ENCODE data around the gene NFE2L1. TPM values are rescaled to one million over a fixed set of nuclear protein-coding genes. Genes with fewer than 3 reads are reported as not detected.
A peak's percentile ranks its signal among the peaks of the same experiment; 100 is the strongest.

The NFE2L1 gene
- total RNA-seq, 1 experiment from 2014 or later, result 48.7 TPM

DNA sequence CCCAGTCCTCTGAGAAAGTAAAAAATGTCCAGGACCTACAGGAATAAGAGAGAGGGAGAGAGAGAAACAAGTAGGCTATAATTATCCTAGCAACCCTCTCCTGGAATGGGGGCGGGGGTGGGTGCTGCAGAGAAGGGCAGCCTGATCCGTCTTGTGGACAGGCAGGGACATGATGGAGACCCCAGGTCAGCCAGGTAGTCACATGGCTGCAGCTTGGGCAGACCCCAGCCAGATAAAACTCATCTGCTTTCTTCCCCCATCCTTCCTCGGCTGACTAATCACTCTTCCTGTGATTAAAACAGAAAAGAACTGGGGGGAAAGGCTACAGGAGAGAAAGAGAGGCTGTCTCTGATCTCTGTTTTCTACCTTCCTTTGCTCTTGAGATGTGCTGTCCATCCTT, 43.2 kb upstream of the NFE2L1 start:
- Histone ChIP-seq H3K9ac (ENCODE audit: low read length) (0 out of 2 replicates have a peak overlapping the region, but pooled peaks have one; percentile 10), H3K4me3 (ENCODE audit: low read length) (no peak overlapping the region), H3K27me3 (ENCODE audit: low read length) (no peaks in the 10 kb centered on the region), H3K9me3 (ENCODE audit: low read length) (no peaks in the 10 kb centered on the region), H2AFZ (ENCODE audit: low read length) (peak overlapping the region; percentile 23; the same call in 1 of the 2 replicates), H3K27ac (ENCODE audit: low read length) (no peak overlapping the region), H3K79me2 (ENCODE audit: low read length) (no peaks in the 10 kb centered on the region), H3K4me2 (ENCODE audit: low read depth, low read length, poor library complexity, severe bottlenecking) (no peak overlapping the region), H3K4me1 (ENCODE audit: low read length) (peaks cover 45% of the 10 kb centered on the region), H3K9me2 (replicated peaks; ENCODE audit: insufficient read depth, low read length) (no peaks in the 10 kb centered on the region), H4K20me1 (ENCODE audit: insufficient read depth, low read depth, low read length) (no peaks in the 10 kb centered on the region), H3K36me3 (ENCODE audit: insufficient read depth, low read length) (no peaks in the 10 kb centered on the region)
- DNase-seq, result no peak

DNA sequence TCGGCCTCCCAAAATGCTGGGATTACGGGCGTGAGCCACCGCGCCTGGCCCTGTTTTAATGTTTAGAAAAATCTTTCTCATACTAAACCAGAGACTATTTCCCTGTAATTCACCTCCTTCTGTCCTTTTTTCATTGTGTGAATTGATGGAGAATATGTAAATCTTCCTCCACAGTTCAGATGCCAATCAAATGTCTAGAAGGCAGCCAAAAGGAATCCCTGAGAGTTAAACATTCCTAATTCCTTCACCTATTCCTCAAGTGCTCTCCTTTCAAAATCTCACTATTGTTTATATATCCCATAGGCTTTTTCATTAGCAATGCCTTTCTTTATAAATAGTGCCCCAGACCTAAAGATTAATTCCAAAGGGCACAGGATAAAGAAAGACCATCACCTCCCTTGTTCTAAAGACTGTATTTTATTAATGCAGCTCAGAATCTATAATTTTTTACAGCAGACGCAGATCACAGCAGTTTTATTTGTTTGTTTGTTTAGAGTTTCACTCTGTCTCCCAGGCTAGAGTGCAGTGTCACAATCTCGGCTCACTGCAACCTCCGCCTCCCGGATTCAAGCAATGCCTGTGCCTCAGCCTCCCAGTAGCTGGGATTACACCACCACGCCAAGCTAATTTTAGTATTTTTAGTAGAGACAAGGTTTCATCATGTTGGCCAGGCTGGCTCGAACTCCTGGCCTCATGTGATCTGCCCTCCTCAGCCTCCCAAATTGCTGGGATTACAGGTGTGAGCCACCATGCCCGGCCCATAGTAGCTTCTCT, 41.0 kb upstream of the NFE2L1 start:
- no peak overlapping the region for H3K4me3 ChIP-seq (ENCODE audit: low read length)
- H3K36me3 ChIP-seq (ENCODE audit: insufficient read depth, low read length), result no peaks in the 10 kb centered on the region
- DNase-seq, result no peak
- no peak overlapping the region for H3K4me2 ChIP-seq (ENCODE audit: low read depth, low read length, poor library complexity, severe bottlenecking)
- no peaks in the 10 kb centered on the region for H3K9me2 ChIP-seq (replicated peaks; ENCODE audit: insufficient read depth, low read length)
- no peaks in the 10 kb centered on the region for H3K9me3 ChIP-seq (ENCODE audit: low read length)
- H3K9ac ChIP-seq (ENCODE audit: low read length), result no peak overlapping the region
- peaks cover 54% of the 10 kb centered on the region for H3K4me1 ChIP-seq (ENCODE audit: low read length)
- H2AFZ ChIP-seq (ENCODE audit: low read length), result no peak overlapping the region
- no peaks in the 10 kb centered on the region for H3K79me2 ChIP-seq (ENCODE audit: low read length)
- no peaks in the 10 kb centered on the region for H4K20me1 ChIP-seq (ENCODE audit: insufficient read depth, low read depth, low read length)
- H3K27me3 ChIP-seq (ENCODE audit: low read length), result no peaks in the 10 kb centered on the region
- no peak overlapping the region for H3K27ac ChIP-seq (ENCODE audit: low read length)

GRCh38 chr17:48010193-48010592, 38.0 kb upstream of the NFE2L1 start:
- Histone ChIP-seq H2AFZ (ENCODE audit: low read length) (no peak overlapping the region), H3K27me3 (ENCODE audit: low read length) (no peaks in the 10 kb centered on the region), H3K4me1 (ENCODE audit: low read length) (peaks cover 42% of the 10 kb centered on the region), H4K20me1 (ENCODE audit: insufficient read depth, low read depth, low read length) (no peaks in the 10 kb centered on the region), H3K36me3 (ENCODE audit: insufficient read depth, low read length) (no peaks in the 10 kb centered on the region), H3K9ac (ENCODE audit: low read length) (no peak overlapping the region), H3K79me2 (ENCODE audit: low read length) (no peaks in the 10 kb centered on the region), H3K4me3 (ENCODE audit: low read length) (no peak overlapping the region), H3K9me2 (replicated peaks; ENCODE audit: insufficient read depth, low read length) (no peaks in the 10 kb centered on the region), H3K9me3 (ENCODE audit: low read length) (no peaks in the 10 kb centered on the region), H3K27ac (ENCODE audit: low read length) (no peak overlapping the region), H3K4me2 (ENCODE audit: low read depth, low read length, poor library complexity, severe bottlenecking) (no peak overlapping the region)
- no peak for DNase-seq

DNA sequence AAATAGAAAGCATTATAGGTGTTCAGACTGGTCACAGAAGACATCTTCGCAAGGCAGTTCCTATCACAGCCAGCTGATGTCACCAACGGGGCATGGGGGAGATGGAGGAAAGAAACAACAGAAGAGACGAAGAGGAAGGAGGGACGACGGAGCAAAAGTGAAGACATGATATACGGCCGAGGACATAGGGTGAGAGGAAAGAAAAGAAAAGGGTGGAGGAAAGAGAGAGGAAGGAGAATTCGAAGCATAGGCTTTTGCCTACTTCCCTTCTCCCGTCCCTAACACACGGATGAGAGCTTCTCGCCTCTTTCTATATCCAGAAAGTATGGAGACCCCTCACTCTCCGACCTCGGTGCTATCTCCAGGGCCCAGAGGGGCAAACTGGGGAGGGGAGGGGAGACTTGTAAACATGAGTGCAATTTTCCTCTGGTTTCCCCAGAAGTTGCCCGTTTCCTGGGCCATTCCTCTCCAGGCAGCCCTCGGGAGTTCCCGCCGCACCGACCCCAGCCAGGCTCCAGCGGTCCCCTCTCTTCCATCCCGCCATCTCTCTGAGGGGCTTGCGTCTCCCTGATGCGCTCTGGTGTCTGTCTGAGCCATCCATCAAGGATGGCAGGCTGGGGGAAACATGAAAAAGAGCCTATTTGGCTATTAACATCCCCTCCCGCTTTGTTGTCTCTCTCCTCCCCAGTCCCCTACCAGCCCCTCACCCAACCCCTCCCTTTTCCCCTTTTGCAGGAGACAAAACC, 36.6 kb upstream of the NFE2L1 start:
- peaks cover 38% of the 10 kb centered on the region for H3K4me1 ChIP-seq (ENCODE audit: low read length)
- peak overlapping the region; percentile 80 for H3K4me3 ChIP-seq (ENCODE audit: low read length)
- peak overlapping the region; percentile 84 for H3K9ac ChIP-seq (ENCODE audit: low read length)
- H3K9me2 ChIP-seq (replicated peaks; ENCODE audit: insufficient read depth, low read length), result no peaks in the 10 kb centered on the region
- H3K36me3 ChIP-seq (ENCODE audit: insufficient read depth, low read length), result no peaks in the 10 kb centered on the region
- no peaks in the 10 kb centered on the region for H3K79me2 ChIP-seq (ENCODE audit: low read length)
- H3K27me3 ChIP-seq (ENCODE audit: low read length), result no peaks in the 10 kb centered on the region
- no peaks in the 10 kb centered on the region for H3K9me3 ChIP-seq (ENCODE audit: low read length)
- H2AFZ ChIP-seq (ENCODE audit: low read length), result peak overlapping the region; percentile 95
- H3K4me2 ChIP-seq (ENCODE audit: low read depth, low read length, poor library complexity, severe bottlenecking), result peak overlapping the region; percentile 100
- H3K27ac ChIP-seq (ENCODE audit: low read length), result peak overlapping the region; percentile 66
- DNase-seq, result peak; percentile 87
- no peaks in the 10 kb centered on the region for H4K20me1 ChIP-seq (ENCODE audit: insufficient read depth, low read depth, low read length)

GRCh38 chr17:48012151-48012520, 36.0 kb upstream of the NFE2L1 start:
- H3K27ac ChIP-seq (ENCODE audit: low read length), result peak overlapping the region; percentile 66

DNA sequence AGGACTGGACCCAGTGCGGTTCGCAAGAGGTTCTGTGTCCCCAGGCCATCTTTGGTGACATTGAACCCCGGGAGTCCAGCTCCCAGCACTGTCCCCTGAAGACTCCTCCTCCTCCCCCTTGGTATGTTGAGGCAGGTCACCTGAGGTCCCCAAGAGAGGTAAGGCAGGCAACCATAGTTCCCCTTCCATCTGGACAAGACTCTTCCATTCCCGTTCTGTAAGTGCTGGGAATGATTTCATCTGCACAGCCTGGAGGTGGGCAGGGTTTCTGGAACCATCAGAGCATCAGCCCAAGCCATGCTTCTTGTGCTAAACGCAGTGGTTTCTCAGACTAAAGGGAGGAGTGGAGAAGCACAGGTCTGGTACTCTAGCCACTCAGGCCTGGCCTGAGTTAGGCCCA, 35.5 kb upstream of the NFE2L1 start:
- no peaks in the 10 kb centered on the region for H3K9me2 ChIP-seq (replicated peaks; ENCODE audit: insufficient read depth, low read length)
- H3K4me1 ChIP-seq (ENCODE audit: low read length), result peaks cover 46% of the 10 kb centered on the region
- H3K27ac ChIP-seq (ENCODE audit: low read length), result no peak overlapping the region
- no peaks in the 10 kb centered on the region for H3K9me3 ChIP-seq (ENCODE audit: low read length)
- H3K79me2 ChIP-seq (ENCODE audit: low read length), result no peaks in the 10 kb centered on the region
- H3K27me3 ChIP-seq (ENCODE audit: low read length), result no peaks in the 10 kb centered on the region
- H3K9ac ChIP-seq (ENCODE audit: low read length), result 0 out of 2 replicates have a peak overlapping the region, but pooled peaks have one; percentile 31
- no peaks in the 10 kb centered on the region for H3K36me3 ChIP-seq (ENCODE audit: insufficient read depth, low read length)
- no peak for DNase-seq
- H3K4me3 ChIP-seq (ENCODE audit: low read length), result peak overlapping the region; percentile 56
- no peaks in the 10 kb centered on the region for H4K20me1 ChIP-seq (ENCODE audit: insufficient read depth, low read depth, low read length)
- H3K4me2 ChIP-seq (ENCODE audit: low read depth, low read length, poor library complexity, severe bottlenecking), result peak overlapping the region; percentile 100
- 0 out of 2 replicates have a peak overlapping the region, but pooled peaks have one; percentile 48 for H2AFZ ChIP-seq (ENCODE audit: low read length)

More at GRCh38 chr17:48012151-48012520, 36.0 kb upstream of the NFE2L1 start:
- H3K36me3 ChIP-seq (ENCODE audit: insufficient read depth, low read length), result no peaks in the 10 kb centered on the region
- H3K27me3 ChIP-seq (ENCODE audit: low read length), result no peaks in the 10 kb centered on the region
- peak; percentile 93 for DNase-seq
- H3K4me2 ChIP-seq (ENCODE audit: low read depth, low read length, poor library complexity, severe bottlenecking), result peak overlapping the region; percentile 100
- peak overlapping the region; percentile 80 for H3K4me3 ChIP-seq (ENCODE audit: low read length)
- H3K9me3 ChIP-seq (ENCODE audit: low read length), result no peaks in the 10 kb centered on the region
- no peaks in the 10 kb centered on the region for H3K9me2 ChIP-seq (replicated peaks; ENCODE audit: insufficient read depth, low read length)
- H3K79me2 ChIP-seq (ENCODE audit: low read length), result no peaks in the 10 kb centered on the region
- H4K20me1 ChIP-seq (ENCODE audit: insufficient read depth, low read depth, low read length), result no peaks in the 10 kb centered on the region
- peaks cover 41% of the 10 kb centered on the region for H3K4me1 ChIP-seq (ENCODE audit: low read length)
- H2AFZ ChIP-seq (ENCODE audit: low read length), result peak overlapping the region; percentile 95
- peak overlapping the region; percentile 84 for H3K9ac ChIP-seq (ENCODE audit: low read length)

DNA sequence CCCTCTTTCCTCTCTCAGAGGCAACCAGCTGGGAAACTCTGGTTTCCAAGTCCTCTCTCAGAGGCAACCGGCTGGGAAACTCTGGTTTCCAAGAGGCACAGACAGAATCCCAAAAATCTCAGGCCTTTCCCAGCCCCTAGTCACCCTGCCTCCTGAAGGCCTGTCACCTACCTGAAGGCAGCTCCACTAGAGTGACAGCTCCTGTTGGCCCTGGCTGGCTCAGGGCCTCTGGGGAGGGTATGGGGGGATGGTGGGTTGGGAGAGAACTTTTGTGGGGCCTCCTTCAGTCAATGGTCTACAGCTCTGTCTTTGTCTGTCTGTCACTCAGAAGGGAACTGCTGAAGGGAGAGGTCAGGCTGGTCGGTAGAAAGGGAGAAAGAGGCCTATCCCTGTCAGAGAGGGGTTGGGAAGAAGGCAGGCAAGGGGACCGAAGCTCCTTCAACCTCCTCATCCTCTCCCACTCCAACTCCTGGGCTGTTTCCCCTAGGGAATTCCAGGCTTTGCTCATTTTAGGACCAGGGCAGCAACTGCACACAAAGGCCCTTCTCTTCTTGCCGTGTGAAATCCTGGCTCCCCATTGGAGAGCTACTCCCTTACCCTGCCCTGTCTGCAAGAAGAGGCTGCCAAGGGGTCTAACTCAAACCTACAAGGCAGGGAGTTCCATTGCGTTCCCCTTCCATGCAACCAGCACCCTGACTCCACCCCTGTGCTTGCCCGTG, 34.1 kb upstream of the NFE2L1 start:
- Histone ChIP-seq H3K9ac (ENCODE audit: low read length) (no peak overlapping the region), H3K27me3 (ENCODE audit: low read length) (no peaks in the 10 kb centered on the region), H3K4me2 (ENCODE audit: low read depth, low read length, poor library complexity, severe bottlenecking) (no peak overlapping the region), H3K4me1 (ENCODE audit: low read length) (peaks cover 55% of the 10 kb centered on the region), H3K9me3 (ENCODE audit: low read length) (no peaks in the 10 kb centered on the region), H3K9me2 (replicated peaks; ENCODE audit: insufficient read depth, low read length) (no peaks in the 10 kb centered on the region), H3K4me3 (ENCODE audit: low read length) (no peak overlapping the region), H3K79me2 (ENCODE audit: low read length) (no peaks in the 10 kb centered on the region), H2AFZ (ENCODE audit: low read length) (no peak overlapping the region), H3K27ac (ENCODE audit: low read length) (no peak overlapping the region), H3K36me3 (ENCODE audit: insufficient read depth, low read length) (no peaks in the 10 kb centered on the region), H4K20me1 (ENCODE audit: insufficient read depth, low read depth, low read length) (no peaks in the 10 kb centered on the region)
- no peak for DNase-seq

All from Karpas-422 (cell line).